Upper lobe of left lung (tissue), 4 donors: ENCODE data around the gene EIF5AL1.

Source experiments
- CTCF ChIP-seq, 6 experiments: fragments of 450-650 bp in 4 of 6; fragments of 200-600 bp in 2 of 6; sonication (generic) in 2 of 6; IDR thresholded peaks; one replicate each; pipeline ENCODE4 v1.5.1; 2016 to 2019; ENCODE audit warnings: antibody characterized with exemption in 6 of 6
- EP300 ChIP-seq, 4 donors: sonication (generic); formaldehyde crosslinking; IDR thresholded peaks; one replicate each; pipeline ENCODE4 v1.5.1; 2017; ENCODE audit warnings: antibody characterized with exemption in 4 of 4, control low read depth in 2 of 4
- POLR2A ChIP-seq, 4 donors: fragments of 450-650 bp; IDR thresholded peaks; one replicate each; pipeline ENCODE4 v1.5.1; 2016 to 2017; ENCODE audit warnings: antibody characterized with exemption in 4 of 4, mild to moderate bottlenecking in 2 of 4
- POLR2AphosphoS5 ChIP-seq, 2 donors: sonication (generic); formaldehyde crosslinking; IDR thresholded peaks; one replicate each; pipeline ENCODE4 v1.5.1; 2017; ENCODE audit warnings: antibody characterized with exemption in 2 of 2

GRCh38 chr10:79498291-79498829, 14.0 kb upstream of the EIF5AL1 start:
- no peak for TF ChIP-seq POLR2A (IDR thresholded peaks at IDR 0.05)
- TF ChIP-seq CTCF (IDR thresholded peaks at IDR 0.05) = no peak
- no peak for TF ChIP-seq POLR2AphosphoS5 (IDR thresholded peaks at IDR 0.05)
- no peak for TF ChIP-seq EP300 (IDR thresholded peaks at IDR 0.05)
